HG02763 (cell line): ENCODE results near the gene KHNYN.
A peak's percentile ranks its signal among the peaks of the same experiment; 100 is the strongest.

Source experiments
- ATAC-seq: cut with Tn5 transposase; IDR thresholded peaks from one replicate; pipeline ENCODE4 v1.9.1; 2021; ENCODE audit warnings: mild to moderate bottlenecking, moderate library complexity; ENCODE audit not compliant: unreplicated experiment

KHNYN gene

DNA sequence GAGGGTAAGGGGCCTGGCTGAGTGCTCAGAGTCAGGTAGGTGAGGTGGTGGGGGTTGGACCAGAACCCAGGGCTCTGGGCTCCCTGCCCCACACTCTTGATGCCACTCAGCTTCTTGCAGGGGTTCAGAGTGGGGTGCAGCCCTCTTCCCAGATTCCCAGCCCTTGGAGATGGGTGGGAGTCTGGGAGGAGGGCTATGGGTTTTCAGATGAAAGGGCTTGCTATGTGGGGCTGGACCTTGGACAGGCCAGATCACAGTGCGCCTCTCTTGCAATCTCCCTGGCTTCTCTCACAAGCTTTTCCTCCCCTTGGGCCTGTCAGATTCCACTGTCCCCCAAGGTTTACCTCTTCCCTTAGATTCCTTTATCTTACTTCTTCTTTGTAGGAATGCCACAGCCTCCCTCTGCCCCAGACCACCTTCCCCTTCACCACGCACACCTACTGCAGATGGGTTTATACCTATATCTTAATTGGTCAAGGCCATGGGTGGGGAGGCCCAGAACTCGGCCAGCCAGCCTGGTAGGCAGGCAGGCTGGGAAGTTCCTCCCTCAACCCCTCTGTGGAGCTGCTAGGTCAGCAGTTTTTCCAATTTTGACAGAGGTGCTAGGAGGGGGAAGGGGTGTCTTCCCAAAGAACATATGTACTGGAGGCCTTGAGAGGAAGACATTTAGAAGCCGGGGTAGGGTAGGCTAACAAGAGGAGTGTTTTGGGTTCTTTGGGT, 29.6 kb upstream of the KHNYN start:
- ATAC-seq, result no peak

DNA sequence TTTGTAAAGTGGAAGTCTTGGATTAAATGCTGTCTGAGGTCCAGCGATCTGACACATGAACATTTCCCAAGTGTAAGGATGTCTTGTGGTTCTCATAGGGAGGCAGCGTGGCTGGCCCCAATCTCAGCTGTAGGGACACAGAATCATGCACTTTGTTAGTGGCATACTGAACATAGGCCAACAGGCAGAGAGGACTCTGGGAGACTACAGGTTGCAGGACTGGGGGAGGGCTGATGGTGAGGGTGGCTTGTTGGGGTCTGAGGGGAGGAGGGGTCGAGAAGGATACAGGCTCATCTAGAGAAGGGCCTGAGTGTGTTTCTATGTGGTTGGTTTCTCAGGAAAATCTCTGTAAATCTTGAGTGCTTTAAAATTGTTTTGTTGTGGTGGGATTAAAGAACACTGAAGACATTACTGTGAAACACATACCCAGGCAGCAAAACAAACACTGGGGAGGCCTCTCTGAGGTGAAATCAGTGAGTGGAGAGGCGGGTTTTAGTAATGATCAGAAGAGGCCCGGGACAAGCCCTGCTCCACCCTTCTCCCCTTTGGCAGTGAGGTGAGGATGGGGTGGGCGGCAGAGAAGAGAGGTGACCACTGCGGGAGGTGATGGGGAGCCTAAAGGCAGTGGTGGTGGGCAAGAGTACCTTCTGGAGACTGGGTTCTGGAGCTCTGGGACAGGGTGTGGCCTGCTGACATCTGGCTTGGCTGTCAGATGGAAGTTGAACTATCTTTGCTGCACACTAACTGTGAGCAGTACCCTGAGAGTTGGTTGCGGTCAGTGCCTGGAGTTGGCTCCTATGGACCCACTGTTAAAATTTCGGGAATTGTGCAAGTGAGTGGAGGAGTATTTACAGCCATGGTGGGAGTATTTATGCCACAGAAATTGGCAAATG, 27.7 kb upstream of the KHNYN start:
- no peak for ATAC-seq

DNA sequence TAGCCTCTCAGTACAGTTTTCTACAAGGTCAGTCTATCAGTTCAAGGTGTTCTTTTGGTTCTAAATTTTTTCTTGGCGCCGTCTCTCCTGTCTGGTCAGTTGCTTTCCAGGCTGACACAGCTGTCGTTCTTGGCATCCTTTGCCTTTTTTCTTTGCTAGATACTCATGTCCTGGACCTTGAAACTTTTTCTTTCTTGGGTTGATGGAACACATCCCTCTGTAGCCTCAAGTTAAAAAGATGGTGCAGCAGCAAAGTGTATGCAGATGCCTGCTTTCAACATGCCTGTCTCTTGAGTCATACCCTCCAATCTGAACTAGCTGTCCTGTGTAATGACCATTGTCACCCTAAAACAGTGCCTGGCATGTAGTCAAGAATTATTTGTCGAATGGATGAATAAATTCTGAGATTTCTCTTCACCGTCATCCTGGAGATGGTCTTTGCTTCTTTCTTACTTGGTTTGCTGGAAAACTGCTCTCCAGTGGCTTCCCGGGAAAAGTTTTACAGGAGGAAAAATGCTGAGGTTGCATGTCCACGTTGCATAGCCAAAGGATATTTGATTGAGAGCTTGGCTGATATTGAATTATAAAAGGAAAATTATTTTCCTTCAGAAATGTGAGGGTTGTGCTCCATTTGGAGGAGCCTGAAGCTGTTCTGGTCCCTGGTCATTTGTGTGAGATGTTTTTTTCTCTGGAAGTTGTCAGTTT, 26.3 kb upstream of the KHNYN start:
- no peak for ATAC-seq

GRCh38 chr14:24404814-24405213, 24.9 kb upstream of the KHNYN start:
- ATAC-seq, result no peak

DNA sequence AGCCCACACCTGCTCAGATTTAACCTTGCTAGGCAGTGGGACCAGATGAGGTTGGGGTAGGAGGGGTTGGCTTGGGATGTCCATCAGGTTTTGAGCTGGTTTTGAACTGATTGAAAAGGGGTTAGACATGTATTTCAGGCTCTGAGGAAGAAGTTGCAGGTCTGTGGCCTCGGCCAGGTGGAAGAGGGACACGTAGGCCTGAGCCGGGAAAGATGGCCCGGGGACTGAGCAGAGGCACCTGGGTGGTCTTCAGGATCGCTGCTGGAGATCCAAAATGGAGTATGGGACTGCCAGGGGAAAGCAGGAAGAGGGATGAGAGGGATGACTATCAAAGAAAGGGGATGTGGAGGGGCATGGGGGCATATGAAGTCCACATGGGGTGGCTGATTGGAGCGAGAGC, 23.3 kb upstream of the KHNYN start:
- ATAC-seq, result no peak

DNA sequence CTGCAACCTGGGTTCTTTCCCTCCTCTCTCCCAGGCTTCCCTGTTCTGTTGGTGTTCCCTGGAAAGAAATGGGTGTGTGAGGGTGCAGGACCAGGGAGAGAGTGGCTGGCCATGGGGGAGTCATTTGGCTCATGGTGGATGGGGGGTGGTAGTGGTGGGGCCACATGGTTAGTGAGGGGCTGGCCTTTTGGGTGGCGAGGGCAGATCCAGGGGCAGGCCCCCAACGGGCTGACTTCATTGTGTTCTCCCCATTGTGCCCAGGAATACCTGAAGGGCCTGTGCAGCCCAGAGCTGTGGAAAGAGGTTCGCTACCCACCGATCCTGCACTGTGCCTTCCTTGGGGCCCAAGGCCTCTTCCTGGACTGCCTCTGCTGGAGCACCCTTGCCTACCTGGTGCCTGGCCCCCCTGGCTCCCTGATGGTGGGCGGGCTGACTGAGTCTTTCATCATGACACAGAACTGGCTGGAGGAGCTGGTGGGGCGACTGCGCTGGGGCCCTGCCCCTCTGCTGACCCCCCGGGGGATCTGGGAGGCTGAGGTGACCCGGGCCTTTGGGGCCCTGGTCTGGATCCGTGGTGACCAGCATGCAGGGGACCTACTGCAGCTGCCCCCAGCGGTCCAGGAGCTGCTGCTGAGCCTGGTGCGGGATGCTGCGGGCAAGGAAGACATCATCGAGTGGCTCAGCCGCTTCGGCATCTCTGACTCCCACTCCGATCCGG, 22.0 kb upstream of the KHNYN start:
- no peak for ATAC-seq

DNA sequence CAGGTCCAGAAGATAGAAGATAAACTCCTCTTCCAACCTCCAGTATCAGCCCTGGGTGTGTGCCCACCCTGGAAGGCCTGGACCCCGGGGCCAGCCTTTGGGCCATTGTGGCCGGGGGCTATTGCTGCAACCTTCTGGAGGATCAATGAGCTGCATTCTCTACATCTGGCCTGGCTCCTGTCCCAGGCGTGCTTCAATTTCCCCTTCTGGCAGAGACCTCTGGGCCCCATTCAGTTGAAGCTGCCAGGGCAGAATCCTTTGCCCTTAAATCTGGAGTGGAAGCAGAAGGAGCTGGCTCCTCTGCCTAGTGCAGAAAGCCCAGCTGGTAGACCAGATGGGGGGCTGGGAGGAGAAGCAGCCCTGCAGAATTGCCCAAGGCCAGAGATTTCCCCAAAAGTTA, 21.0 kb upstream of the KHNYN start:
- ATAC-seq, result no peak

DNA sequence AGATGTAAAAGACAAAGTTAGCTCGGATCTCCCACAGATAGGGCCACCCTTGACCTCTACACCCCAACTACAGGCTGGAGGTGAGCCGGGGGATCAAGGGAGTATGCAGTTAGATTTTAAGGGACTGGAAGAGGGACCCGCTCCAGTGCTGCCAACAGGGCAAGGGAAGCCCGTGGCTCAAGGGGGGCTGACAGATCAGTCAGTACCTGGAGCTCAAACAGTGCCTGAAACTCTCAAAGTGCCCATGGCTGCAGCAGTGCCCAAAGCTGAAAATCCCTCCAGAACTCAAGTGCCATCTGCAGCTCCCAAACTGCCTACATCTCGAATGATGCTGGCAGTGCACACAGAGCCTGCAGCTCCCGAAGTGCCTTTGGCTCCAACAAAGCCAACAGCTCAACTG, 20.6 kb upstream of the KHNYN start:
- ATAC-seq, result no peak

GRCh38 chr14:24409956-24410355, 19.8 kb upstream of the KHNYN start:
- no peak for ATAC-seq

GRCh38 chr14:24411443-24412389, 18.0 kb upstream of the KHNYN start:
- peak; percentile 44 for ATAC-seq

- no peak for ATAC-seq
Measured at GRCh38 chr14:24414077-24414476, 15.7 kb upstream of the KHNYN start.

DNA sequence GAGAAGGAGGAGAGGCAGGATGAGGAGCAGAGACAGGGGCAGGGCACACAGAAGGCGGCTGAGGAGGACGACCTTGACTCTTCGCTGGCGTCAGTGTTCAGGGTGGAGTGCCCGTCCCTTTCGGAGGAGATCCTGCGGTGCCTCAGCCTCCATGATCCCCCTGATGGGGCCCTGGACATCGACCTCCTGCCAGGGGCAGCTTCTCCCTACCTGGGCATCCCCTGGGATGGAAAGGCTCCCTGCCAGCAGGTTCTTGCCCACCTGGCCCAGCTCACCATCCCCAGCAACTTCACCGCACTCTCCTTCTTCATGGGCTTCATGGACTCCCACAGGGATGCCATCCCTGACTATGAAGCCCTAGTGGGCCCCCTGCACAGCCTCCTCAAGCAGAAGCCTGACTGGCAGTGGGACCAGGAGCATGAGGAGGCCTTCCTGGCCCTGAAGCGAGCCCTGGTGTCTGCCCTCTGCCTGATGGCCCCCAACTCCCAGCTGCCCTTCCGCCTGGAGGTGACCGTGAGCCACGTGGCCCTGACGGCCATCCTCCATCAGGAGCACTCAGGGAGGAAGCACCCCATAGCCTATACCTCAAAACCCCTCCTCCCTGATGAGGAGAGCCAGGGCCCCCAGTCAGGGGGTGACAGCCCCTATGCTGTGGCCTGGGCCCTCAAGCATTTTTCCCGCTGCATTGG, 14.9 kb upstream of the KHNYN start:
- ATAC-seq, result no peak

- ATAC-seq, result no peak
Measured at GRCh38 chr14:24415421-24416253, 14.1 kb upstream of the KHNYN start.

GRCh38 chr14:24416254-24416931, 13.4 kb upstream of the KHNYN start:
- no peak for ATAC-seq

GRCh38 chr14:24416932-24417619, 12.7 kb upstream of the KHNYN start:
- ATAC-seq, result no peak

GRCh38 chr14:24417832-24418491, 11.8 kb upstream of the KHNYN start:
- no peak for ATAC-seq

DNA sequence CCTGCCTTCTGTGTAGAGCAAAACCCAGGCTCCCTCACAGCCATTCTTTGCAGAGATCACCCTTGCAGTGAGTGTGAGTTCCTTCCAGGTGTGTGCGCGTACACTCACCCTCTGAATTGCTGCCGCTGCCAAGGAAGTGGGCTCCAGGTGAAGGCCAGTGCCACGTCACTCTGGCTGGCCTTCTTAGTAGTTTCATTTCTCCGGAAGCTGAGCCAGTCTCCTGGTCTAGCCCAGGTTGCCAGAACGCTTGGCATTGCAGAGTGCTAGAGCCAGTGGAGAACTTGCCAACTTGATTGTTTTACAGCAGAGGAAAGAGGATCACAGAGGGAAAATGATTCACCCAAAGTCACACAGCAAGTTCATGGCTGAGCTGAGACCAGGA, 11.3 kb upstream of the KHNYN start:
- no peak for ATAC-seq
